Activated CD4-positive, alpha-beta memory T cell treated with anti-CD3 and anti-CD28 coated beads, Interleukin-2, amount 10 ng/mL, durations not matched to agents 7 days and 5 days (primary cell): ENCODE data around the gene LILRB2. TPM values are rescaled to one million over a fixed set of nuclear protein-coding genes. Genes with fewer than 3 reads are reported as not detected.

Source experiments
- CTCF ChIA-PET: fragments of 350-600 bp; sonication (Branson Sonifier 250); formaldehyde crosslinking; loops from one replicate; lab custom pipeline; 2021; ENCODE audit warnings: antibody characterized with exemption, inconsistent platforms; lab: Charles Lee
- POLR2A ChIA-PET: fragments of 350-600 bp; sonication (Branson Sonifier 250); formaldehyde crosslinking; loops from one replicate; lab custom pipeline; 2021; ENCODE audit warnings: antibody characterized with exemption; lab: Charles Lee
- DNase-seq: peaks from one replicate; pipeline ENCODE4 v3.0.0-alpha.2; 2020
- H3K27ac Mint-ChIP-seq: one replicate; pipeline ENCODE4 v1.8.0; 2021; ENCODE audit warnings: mild to moderate bottlenecking, mixed read lengths
- H3K27me3 Mint-ChIP-seq: one replicate; pipeline ENCODE4 v1.8.0; 2021; ENCODE audit warnings: mixed read lengths
- H3K36me3 Mint-ChIP-seq: one replicate; pipeline ENCODE4 v1.8.0; 2021; ENCODE audit warnings: low read depth, mixed read lengths
- H3K4me1 Mint-ChIP-seq: one replicate; pipeline ENCODE4 v1.8.0; 2021; ENCODE audit warnings: mixed read lengths
- H3K4me3 Mint-ChIP-seq: one replicate; pipeline ENCODE4 v1.8.0; 2021; ENCODE audit warnings: mild to moderate bottlenecking, mixed read lengths
- H3K9me3 Mint-ChIP-seq: one replicate; pipeline ENCODE4 v1.8.0; 2021; ENCODE audit warnings: mixed read lengths
- total RNA-seq, 2 experiments: library from RNA; stranded (reverse); gene quantifications; one replicate each; pipeline ENCODE4 v1.2.3, GENCODE V29; 2021

The LILRB2 gene
- total RNA-seq, 2 experiments from 2014 or later = not detected

GRCh38 chr19:54317108-54317964, 36.4 kb upstream of the LILRB2 start:
- CTCF ChIA-PET = interaction anchor here (1.2 kb wide), 1 partner anchor 73 kb away, joined by 6 read pairs; no protein-coding TSS in a partner anchor
- H3K4me1 Mint-ChIP-seq = peaks cover 6% of the 10 kb centered on the region
- no peak overlapping the region for H3K4me3 Mint-ChIP-seq

GRCh38 chr19:54316746-54317107, 35.8 kb upstream of the LILRB2 start:
- DNase-seq = no peak
- CTCF ChIA-PET = interaction anchor here (0.7 to 1.2 kb wide), 2 partner anchors 8 to 74 kb away, joined by 3 to 6 read pairs; no protein-coding TSS in a partner anchor
- Mint-ChIP-seq H3K27ac (no peak overlapping the region), H3K36me3 (no peaks in the 10 kb centered on the region), H3K27me3 (peaks cover 35% of the 10 kb centered on the region), H3K4me3 (no peak overlapping the region), H3K4me1 (peaks cover 6% of the 10 kb centered on the region), H3K9me3 (no peaks in the 10 kb centered on the region)
- POLR2A ChIA-PET = no interaction called here

More at GRCh38 chr19:54317108-54317964, 36.4 kb upstream of the LILRB2 start:
- no peaks in the 10 kb centered on the region for H3K36me3 Mint-ChIP-seq
- DNase-seq = no peak
- H3K27me3 Mint-ChIP-seq = peaks cover 39% of the 10 kb centered on the region
- H3K9me3 Mint-ChIP-seq = no peaks in the 10 kb centered on the region
- H3K27ac Mint-ChIP-seq = no peak overlapping the region
- POLR2A ChIA-PET = no interaction called here

- Mint-ChIP-seq H3K4me3 (no peak overlapping the region), H3K36me3 (no peaks in the 10 kb centered on the region), H3K27ac (no peak overlapping the region), H3K27me3 (peaks cover 29% of the 10 kb centered on the region), H3K4me1 (peaks cover 6% of the 10 kb centered on the region), H3K9me3 (no peaks in the 10 kb centered on the region)
- ChIA-PET POLR2A (no interaction called here), CTCF (interaction anchor here (0.7 kb wide), 1 partner anchor 9 kb away, joined by 3 read pairs; no protein-coding TSS in a partner anchor)
- no peak for DNase-seq
Measured at GRCh38 chr19:54315956-54316355, 35.0 kb upstream of the LILRB2 start.

- Mint-ChIP-seq H3K36me3 (no peaks in the 10 kb centered on the region), H3K4me1 (peaks cover 6% of the 10 kb centered on the region), H3K9me3 (no peaks in the 10 kb centered on the region), H3K4me3 (no peak within 1 kb of the TSS), H3K27ac (no peak within 1 kb of the TSS), H3K27me3 (peaks cover 17% of the 10 kb centered on the region)
- POLR2A ChIA-PET = no interaction called here
- DNase-seq = no peak
- CTCF ChIA-PET = no interaction called here
Measured at GRCh38 chr19:54312436-54313377, 31.8 kb upstream of the LILRB2 start, which contains the start of gene LILRA5. Gene LILRA5, minus strand, starts transcription at chr19:54313166. Its CDS starts 147 bp downstream, at chr19:54313019.

- ChIA-PET POLR2A (no interaction called here), CTCF (no interaction called here)
- Mint-ChIP-seq H3K27ac (no peak overlapping the region), H3K4me3 (no peak overlapping the region), H3K9me3 (no peaks in the 10 kb centered on the region), H3K36me3 (no peaks in the 10 kb centered on the region), H3K4me1 (peaks cover 6% of the 10 kb centered on the region), H3K27me3 (peaks cover 17% of the 10 kb centered on the region)
- DNase-seq = no peak
Measured at GRCh38 chr19:54312011-54312410, 31.1 kb upstream of the LILRB2 start.

GRCh38 chr19:54311486-54311885, 30.6 kb upstream of the LILRB2 start:
- no peak for DNase-seq
- Mint-ChIP-seq H3K36me3 (no peaks in the 10 kb centered on the region), H3K9me3 (no peaks in the 10 kb centered on the region), H3K27ac (no peak overlapping the region), H3K27me3 (peaks cover 20% of the 10 kb centered on the region), H3K4me1 (peaks cover 3% of the 10 kb centered on the region), H3K4me3 (no peak overlapping the region)
- POLR2A ChIA-PET = no interaction called here
- CTCF ChIA-PET = no interaction called here

- H3K27ac Mint-ChIP-seq = no peak overlapping the region
- CTCF ChIA-PET = no interaction called here
- H3K4me1 Mint-ChIP-seq = no peaks in the 10 kb centered on the region
Measured at GRCh38 chr19:54310543-54310942, 29.6 kb upstream of the LILRB2 start.

GRCh38 chr19:54309811-54310210, 28.9 kb upstream of the LILRB2 start:
- Mint-ChIP-seq H3K4me3 (no peak overlapping the region), H3K4me1 (peaks cover 2% of the 10 kb centered on the region), H3K9me3 (no peaks in the 10 kb centered on the region), H3K36me3 (no peaks in the 10 kb centered on the region), H3K27me3 (peaks cover 21% of the 10 kb centered on the region), H3K27ac (no peak overlapping the region)
- ChIA-PET POLR2A (no interaction called here), CTCF (no interaction called here)
- no peak for DNase-seq

More at GRCh38 chr19:54310543-54310942, 29.6 kb upstream of the LILRB2 start:
- no peak overlapping the region for H3K4me3 Mint-ChIP-seq
- DNase-seq = no peak
- POLR2A ChIA-PET = no interaction called here
- peaks cover 20% of the 10 kb centered on the region for H3K27me3 Mint-ChIP-seq
- no peaks in the 10 kb centered on the region for H3K36me3 Mint-ChIP-seq
- H3K9me3 Mint-ChIP-seq = no peaks in the 10 kb centered on the region

- ChIA-PET CTCF (interaction anchor here (0.5 kb wide), 1 partner anchor 37 kb away, joined by 3 read pairs; no protein-coding TSS in a partner anchor), POLR2A (no interaction called here)
- peaks cover 14% of the 10 kb centered on the region for H3K4me1 Mint-ChIP-seq
- peaks cover 5% of the 10 kb centered on the region for H3K27me3 Mint-ChIP-seq
- no peak for DNase-seq
- H3K36me3 Mint-ChIP-seq = no peaks in the 10 kb centered on the region
- H3K4me3 Mint-ChIP-seq = no peak overlapping the region
- H3K27ac Mint-ChIP-seq = no peak overlapping the region
- H3K9me3 Mint-ChIP-seq = no peaks in the 10 kb centered on the region
Measured at GRCh38 chr19:54307389-54308020, 26.6 kb upstream of the LILRB2 start.

GRCh38 chr19:54305141-54305540, 24.2 kb upstream of the LILRB2 start:
- H3K36me3 Mint-ChIP-seq = no peaks in the 10 kb centered on the region
- H3K27me3 Mint-ChIP-seq = peaks cover 16% of the 10 kb centered on the region
- H3K9me3 Mint-ChIP-seq = no peaks in the 10 kb centered on the region
- POLR2A ChIA-PET = no interaction called here
- H3K4me3 Mint-ChIP-seq = no peak overlapping the region
- DNase-seq = no peak
- CTCF ChIA-PET = no interaction called here
- peaks cover 14% of the 10 kb centered on the region for H3K4me1 Mint-ChIP-seq
- no peak overlapping the region for H3K27ac Mint-ChIP-seq

- Mint-ChIP-seq H3K9me3 (no peaks in the 10 kb centered on the region), H3K27ac (no peak overlapping the region), H3K4me1 (peaks cover 14% of the 10 kb centered on the region), H3K4me3 (no peak overlapping the region), H3K36me3 (no peaks in the 10 kb centered on the region), H3K27me3 (peaks cover 21% of the 10 kb centered on the region)
- no peak for DNase-seq
- ChIA-PET POLR2A (no interaction called here), CTCF (interaction anchor here (0.7 to 1.3 kb wide), 2 partner anchors 37 to 86 kb away, joined by 3 read pairs; no protein-coding TSS in a partner anchor)
Measured at GRCh38 chr19:54302257-54302656, 21.3 kb upstream of the LILRB2 start.

- Mint-ChIP-seq H3K4me3 (no peak overlapping the region), H3K27ac (no peak overlapping the region), H3K27me3 (peaks cover 18% of the 10 kb centered on the region), H3K4me1 (peaks cover 10% of the 10 kb centered on the region), H3K36me3 (no peaks in the 10 kb centered on the region), H3K9me3 (no peaks in the 10 kb centered on the region)
- POLR2A ChIA-PET = no interaction called here
- CTCF ChIA-PET = no interaction called here
- no peak for DNase-seq
Measured at GRCh38 chr19:54299515-54299914, 18.6 kb upstream of the LILRB2 start.
